Heart right ventricle (tissue), 16 donors: ENCODE results near the gene C16orf89. TPM values are rescaled to one million over a fixed set of nuclear protein-coding genes. Genes with fewer than 3 reads are reported as not detected.

Source experiments
- ATAC-seq, 8 donors: fragments of 200-7000 bp; cut with Tn5 transposase; one replicate each; pipeline ENCODE4 v1.9.1; 2020; ENCODE audit warnings: mild to moderate bottlenecking in 8 of 8, moderate library complexity in 8 of 8, moderate number of reproducible peaks in 1 of 8
- DNase-seq, 2 donors: peaks; one replicate each; pipeline ENCODE4 v3.0.0-alpha.2; 2020
- H3K27ac ChIP-seq, 10 donors: fragments of 200-600 bp; sonication (generic) in 2 of 10; one replicate each; pipeline versions ENCODE4 v1.5.0 to v1.8.0; 2020 to 2022; ENCODE audit warnings: mild to moderate bottlenecking in 3 of 10
- H3K27me3 ChIP-seq, 7 donors: fragments of 200-600 bp; one replicate each; pipeline ENCODE4 v1.8.0; 2021 to 2022; ENCODE audit warnings: mild to moderate bottlenecking in 2 of 7
- H3K36me3 ChIP-seq, 9 donors: fragments of 200-600 bp; sonication (generic) in 1 of 9; one replicate each; pipeline versions ENCODE4 v1.5.0 to v1.8.0; 2020 to 2022; ENCODE audit warnings: mild to moderate bottlenecking in 2 of 9
- H3K4me1 ChIP-seq, 9 donors: fragments of 200-600 bp; sonication (generic) in 1 of 9; one replicate each; pipeline versions ENCODE4 v1.5.0 to v1.8.0; 2020 to 2022; ENCODE audit warnings: mild to moderate bottlenecking in 4 of 9
- H3K4me3 ChIP-seq, 10 donors: fragments of 200-600 bp; sonication (generic) in 2 of 10; one replicate each; pipeline versions ENCODE4 v1.5.0 to v1.8.0; 2020 to 2022; ENCODE audit warnings: mild to moderate bottlenecking in 7 of 10, moderate library complexity in 2 of 10
- H3K9me3 ChIP-seq, 11 donors: fragments of 200-600 bp in 10 of 11; sonication (generic) in 2 of 11; one replicate each; pipeline versions ENCODE4 v1.5.0 to v1.8.0; 2013 to 2022; ENCODE audit warnings: mild to moderate bottlenecking in 2 of 11, control low read depth in 1 of 11, moderate library complexity in 1 of 11
- CTCF ChIP-seq, 9 donors: fragments of 200-600 bp; sonication (generic) in 2 of 9; IDR thresholded peaks; one replicate each; pipeline versions ENCODE4 v1.5.0 to v1.8.0; 2021 to 2022; ENCODE audit warnings: antibody characterized with exemption in 9 of 9, mild to moderate bottlenecking in 5 of 9, moderate library complexity in 1 of 9
- WGBS, 2 donors: extraction: QIAGEN DNeasy Blood & Tissue Kit; methylation state at CpG; one replicate each; pipeline ENCODE4 v1.1.7; 2013; ENCODE audit warnings: inconsistent platforms in 1 of 2; 5-methylcytosine and 5-hydroxymethylcytosine counted together
- intact Hi-C, 10 donors: fragments of 100-400 bp; cut with DNase I; formaldehyde crosslinking; loops; one replicate each; pipeline versions ENCODE4 v1.11.1 to v1.14.2; 2022
- polyA plus RNA-seq, 2 donors: library from polyadenylated mRNA; stranded (reverse); fragments of 200-250 nt; gene quantifications; one replicate each; pipeline ENCODE4 v1.2.3, GENCODE V29; 2013
- total RNA-seq, 10 donors: library from RNA; stranded (reverse); fragmentation: NEBNext Ultra II Directional in 3 of 10; extraction: Animal tissue kit (Norgen Biotek cat#: 25700) in 3 of 10; gene quantifications; one replicate each; pipeline versions ENCODE4 v1.2.1 to v1.2.4, GENCODE V29; 2021 to 2023
- donor health status: Arrhythmogenic right ventricular cardiomyopathy.
- donor health status: ischemic (EF 13 %, LVEDD 7.1; RV severe dilation, severe dysfunction).
- donor health status: healthy with polysubstance abuse.
- donor health status: DM: no; HTN: yes; CAD: no.
- donor health status: DM: no; HTN: no; CAD: no.
- donor health status: ischemic (EF 25% LVEDD 6.9; RV normal size, moderate dysfunction).
- donor health status: ischemic (EF 25% LVEDD 5.7; RV mildly dilated, moderate dysfunction).
- donor health status: healthy.
- donor health status: DM: yes; HTN: yes; CAD: no.
- donor health status: Ischemic cardiomyopathy.
- donor health status: ischemic (EF 35%, LVEDD 5.7; RV mildly dilated, moderate dysfunction).
- donor health status: nonischemic (EF 11% LVEDD 7.7; RV severe dilation, severe dysfunction).
- donor health status: DM: yes; HTN: yes; CAD: no.
- donor health status: PGD.
- donor health status: ischemic (EF 29% LVEDD 5.4; RV normal size, mild dysfunction).
- donor health status: nonischemic (EF 23%, LVEDD 6.1; RV moderate dilation, normal function).

C16orf89 gene
- total and polyA plus RNA-seq, 12 donors: 0.28 to 44.9 (median 5.0) TPM

DNA sequence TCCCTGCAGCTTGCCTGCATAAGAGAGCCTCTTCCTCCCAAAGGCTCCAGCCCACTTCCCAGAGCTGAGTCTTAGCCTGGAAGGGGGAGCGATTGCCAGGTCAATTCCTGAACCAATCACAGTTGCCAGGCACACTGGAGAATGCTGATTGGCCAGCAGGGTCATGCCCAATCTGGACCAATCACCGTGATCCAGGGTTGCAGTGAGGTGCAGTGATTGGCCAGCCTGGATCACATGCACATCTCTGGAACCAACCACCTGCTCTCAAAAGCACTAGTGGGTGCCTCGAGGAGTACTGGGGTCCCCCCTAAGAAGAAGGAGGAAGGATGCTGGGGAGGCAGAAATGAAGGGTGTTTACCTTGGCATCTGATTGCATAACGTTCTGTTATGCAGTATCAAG is 50.4 kb downstream of the C16orf89 start:
- H3K36me3 ChIP-seq: peaks cover 0 to 2% (median 0%) of the 10 kb centered on the region in 9 donors
- peaks cover 0 to 11% (median 0%) of the 10 kb centered on the region in 9 donors for H3K4me1 ChIP-seq
- H3K4me3 ChIP-seq: no peak overlapping the region
- TF ChIP-seq CTCF (IDR thresholded peaks at IDR 0.05): no peak
- H3K27ac ChIP-seq: no peak overlapping the region
- ATAC-seq (no peak), DNase-seq (no peak)
- no peaks in the 10 kb centered on the region for H3K9me3 ChIP-seq
- H3K27me3 ChIP-seq: no peaks in the 10 kb centered on the region
- 66 to 70% methylated on average over 4 of the region's 4 CpGs for WGBS, 2 donors
- intact Hi-C loops: no loop called here

DNA sequence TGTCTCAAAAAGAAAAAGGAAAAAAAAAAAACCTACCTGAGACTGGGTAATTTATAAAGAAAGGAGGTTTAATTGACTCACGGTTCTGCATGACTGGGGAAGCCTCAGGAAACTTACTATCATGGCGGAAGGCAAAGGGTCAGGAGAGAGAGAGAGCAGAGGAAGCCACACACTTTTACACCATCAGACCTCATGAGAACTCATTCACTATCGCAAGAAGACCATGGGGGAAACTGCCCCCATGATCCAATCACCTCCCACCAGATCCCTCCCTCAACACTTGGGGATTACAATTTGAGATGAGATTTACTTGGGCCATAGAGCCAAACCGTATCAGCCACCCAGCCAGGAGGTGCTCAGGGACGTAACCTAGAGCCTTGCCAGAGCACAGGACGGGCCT is 52.9 kb downstream of the C16orf89 start:
- WGBS, 2 donors: 72 to 77% methylated on average over 6 of the region's 6 CpGs
- ATAC-seq (no peak), DNase-seq (no peak)
- Histone ChIP-seq H3K27ac (no peak overlapping the region), H3K4me1 (peaks cover 0 to 4% (median 0%) of the 10 kb centered on the region in 9 donors), H3K36me3 (peaks cover 0 to 8% (median 0%) of the 10 kb centered on the region in 9 donors), H3K27me3 (peaks cover 0 to 7% (median 0%) of the 10 kb centered on the region in 7 donors), H3K4me3 (no peak overlapping the region), H3K9me3 (no peaks in the 10 kb centered on the region)
- no peak for TF ChIP-seq CTCF (IDR thresholded peaks at IDR 0.05)
- intact Hi-C loops: no loop called here

DNA sequence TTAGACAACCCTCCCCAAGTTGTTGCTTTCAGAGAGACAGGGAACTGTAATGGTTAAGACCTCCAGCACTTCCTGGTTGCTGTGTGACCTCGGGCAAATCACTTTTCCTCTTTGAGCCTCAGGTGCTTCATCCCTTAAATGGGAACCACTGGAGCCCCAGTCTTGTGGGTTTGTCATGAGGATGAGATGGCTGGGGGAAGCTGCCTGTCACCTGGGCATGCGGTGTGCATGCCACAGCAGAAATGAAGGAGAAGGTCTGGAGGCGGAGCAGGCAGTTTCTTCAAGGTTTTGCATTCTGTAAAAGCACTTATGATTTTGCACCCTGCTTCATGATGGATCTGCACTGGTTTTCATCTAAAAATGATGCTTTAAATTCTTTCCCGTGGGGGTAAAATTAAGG is 54.1 kb downstream of the C16orf89 start:
- peaks cover 0 to 8% (median 0%) of the 10 kb centered on the region in 9 donors for H3K36me3 ChIP-seq
- intact Hi-C loops: no loop called here
- no peaks in the 10 kb centered on the region for H3K9me3 ChIP-seq
- TF ChIP-seq CTCF (IDR thresholded peaks at IDR 0.05): no peak
- H3K27ac ChIP-seq: no peak overlapping the region
- H3K4me1 ChIP-seq: no peaks in the 10 kb centered on the region
- DNase-seq (no peak), ATAC-seq (no peak)
- H3K27me3 ChIP-seq: peaks cover 0 to 7% (median 0%) of the 10 kb centered on the region in 7 donors
- 63 to 72% methylated on average over 4 of the region's 4 CpGs for WGBS, 2 donors
- H3K4me3 ChIP-seq: no peak overlapping the region

DNA sequence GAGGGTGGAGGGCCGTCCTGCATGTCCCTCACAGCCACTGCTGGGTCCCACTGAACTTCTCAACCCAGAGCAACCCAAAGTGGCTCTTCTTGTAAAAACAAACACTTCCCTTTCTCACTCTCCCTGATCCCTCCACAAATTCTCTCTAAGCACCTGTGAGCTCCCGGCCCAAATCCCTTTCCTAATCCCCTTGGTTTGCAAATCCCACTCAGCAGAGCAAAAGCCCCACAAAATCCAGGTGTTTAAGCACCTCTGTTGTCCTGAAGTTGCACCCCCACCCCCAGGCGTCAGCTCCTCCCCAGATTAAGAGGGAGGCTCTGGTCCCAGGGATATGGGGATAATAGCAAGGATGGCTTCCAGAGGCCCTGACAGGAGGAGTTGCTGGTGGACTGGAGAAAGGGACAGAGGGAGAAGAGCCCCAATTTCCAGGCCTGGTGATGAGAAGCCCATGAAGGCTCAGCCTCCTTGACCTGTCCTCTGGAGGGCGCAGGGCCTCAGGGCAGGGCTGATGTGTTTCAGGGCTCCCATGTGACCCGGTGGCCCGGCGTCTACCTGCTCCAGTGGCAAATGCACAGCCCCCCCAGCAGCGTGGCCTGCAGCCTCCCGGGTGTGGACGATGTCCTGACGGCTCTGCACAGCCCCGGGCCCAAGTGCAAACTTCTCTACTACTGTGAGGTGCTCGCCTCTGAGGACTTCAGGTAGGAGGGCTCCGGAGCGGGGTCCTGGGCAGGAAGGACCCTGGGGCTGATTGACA is 55.0 kb downstream of the C16orf89 start:
- no peak for TF ChIP-seq CTCF (IDR thresholded peaks at IDR 0.05)

More for the DNA sequence above, 55.0 kb downstream of the C16orf89 start:
- Histone ChIP-seq H3K4me3 (no peak overlapping the region), H3K27ac (no peak overlapping the region), H3K36me3 (peaks cover 0 to 8% (median 0%) of the 10 kb centered on the region in 9 donors), H3K27me3 (peaks cover 0 to 7% (median 0%) of the 10 kb centered on the region in 7 donors), H3K9me3 (no peaks in the 10 kb centered on the region), H3K4me1 (peaks cover 0 to 5% (median 0%) of the 10 kb centered on the region in 9 donors)
- WGBS, 2 donors: 51 to 53% methylated on average over 15 of the region's 15 CpGs
- intact Hi-C loops: no loop called here
- DNase-seq (no peak), ATAC-seq (no peak)
